GM10266 (cell line): ENCODE results near the gene GPD2.
"Not testable (repeated sequence)": the region's sequence is repeated elsewhere in the genome, so short reads cannot be mapped to it uniquely, and the experiment has no call there.

Experiments
- DNase-seq: peaks from one replicate; pipeline ENCODE4 v3.0.0; 2012; ENCODE audit errors: extremely low spot score
- TF ChIP-seq, protein P1 (sequence below): IDR thresholded peaks from 2 replicates; pipeline ENCODE4 v1.5.1; 2012; ENCODE audit warnings: mild to moderate bottlenecking, low read depth; ENCODE audit not compliant: control insufficient read depth, insufficient read depth; ENCODE audit errors: missing control alignments

GPD2 gene

DNA sequence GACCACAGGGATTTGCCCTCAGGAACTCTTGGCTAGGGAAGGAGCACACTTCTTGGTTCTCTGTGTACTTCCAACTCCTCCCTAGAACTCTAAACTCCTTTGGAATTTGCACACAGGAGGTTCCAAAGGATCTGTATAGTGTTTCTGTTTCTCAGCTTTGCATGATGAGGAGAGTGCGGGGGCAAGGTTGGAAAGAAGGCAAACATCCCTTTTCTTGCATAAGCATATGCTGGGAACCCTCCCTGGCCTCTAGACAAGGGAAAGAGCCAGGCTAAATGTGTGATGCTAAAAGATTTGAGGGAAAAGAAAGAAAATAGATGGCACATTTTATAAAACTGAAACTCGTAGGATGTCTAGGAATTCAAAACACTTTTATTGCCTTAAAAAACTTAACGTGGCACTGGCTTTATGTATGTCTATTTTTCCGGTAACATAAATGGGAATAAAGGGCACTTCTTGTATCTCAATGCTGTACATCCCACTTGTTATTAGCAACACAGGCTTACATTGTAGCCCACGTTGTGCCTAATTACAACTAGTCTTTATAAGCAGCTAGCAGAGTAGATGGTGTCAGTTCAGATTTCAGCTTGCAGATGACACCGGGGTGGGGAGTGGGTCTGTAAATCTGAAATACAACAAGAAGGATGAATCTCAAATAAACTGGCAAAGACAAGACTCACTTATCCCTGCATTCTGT lies 165.8 kb downstream of the GPD2 start:
- TF ChIP-seq, protein P1, sequence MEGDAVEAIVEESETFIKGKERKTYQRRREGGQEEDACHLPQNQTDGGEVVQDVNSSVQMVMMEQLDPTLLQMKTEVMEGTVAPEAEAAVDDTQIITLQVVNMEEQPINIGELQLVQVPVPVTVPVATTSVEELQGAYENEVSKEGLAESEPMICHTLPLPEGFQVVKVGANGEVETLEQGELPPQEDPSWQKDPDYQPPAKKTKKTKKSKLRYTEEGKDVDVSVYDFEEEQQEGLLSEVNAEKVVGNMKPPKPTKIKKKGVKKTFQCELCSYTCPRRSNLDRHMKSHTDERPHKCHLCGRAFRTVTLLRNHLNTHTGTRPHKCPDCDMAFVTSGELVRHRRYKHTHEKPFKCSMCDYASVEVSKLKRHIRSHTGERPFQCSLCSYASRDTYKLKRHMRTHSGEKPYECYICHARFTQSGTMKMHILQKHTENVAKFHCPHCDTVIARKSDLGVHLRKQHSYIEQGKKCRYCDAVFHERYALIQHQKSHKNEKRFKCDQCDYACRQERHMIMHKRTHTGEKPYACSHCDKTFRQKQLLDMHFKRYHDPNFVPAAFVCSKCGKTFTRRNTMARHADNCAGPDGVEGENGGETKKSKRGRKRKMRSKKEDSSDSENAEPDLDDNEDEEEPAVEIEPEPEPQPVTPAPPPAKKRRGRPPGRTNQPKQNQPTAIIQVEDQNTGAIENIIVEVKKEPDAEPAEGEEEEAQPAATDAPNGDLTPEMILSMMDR, result no peak
- no peak for DNase-seq

DNA sequence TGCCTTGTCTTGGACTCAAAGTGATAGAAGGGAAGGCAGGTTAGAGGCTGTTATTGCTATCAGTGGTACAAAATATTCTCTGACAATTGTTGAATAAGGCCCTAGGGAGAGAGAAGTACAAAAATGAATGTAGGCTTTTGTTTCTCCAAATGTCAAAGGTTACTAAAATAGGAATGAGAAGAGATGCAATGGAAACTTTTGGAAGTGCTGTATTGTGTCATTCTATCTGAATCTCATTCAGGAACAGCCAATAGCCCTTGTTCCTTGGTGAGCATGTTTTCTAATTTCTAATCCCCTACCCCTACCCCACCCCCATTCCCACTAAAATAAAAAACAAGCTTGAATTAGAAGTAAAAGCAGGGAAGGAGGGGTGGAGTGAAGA lies 166.4 kb downstream of the GPD2 start:
- DNase-seq, result no peak
- TF ChIP-seq, protein P1, result no peak

DNA sequence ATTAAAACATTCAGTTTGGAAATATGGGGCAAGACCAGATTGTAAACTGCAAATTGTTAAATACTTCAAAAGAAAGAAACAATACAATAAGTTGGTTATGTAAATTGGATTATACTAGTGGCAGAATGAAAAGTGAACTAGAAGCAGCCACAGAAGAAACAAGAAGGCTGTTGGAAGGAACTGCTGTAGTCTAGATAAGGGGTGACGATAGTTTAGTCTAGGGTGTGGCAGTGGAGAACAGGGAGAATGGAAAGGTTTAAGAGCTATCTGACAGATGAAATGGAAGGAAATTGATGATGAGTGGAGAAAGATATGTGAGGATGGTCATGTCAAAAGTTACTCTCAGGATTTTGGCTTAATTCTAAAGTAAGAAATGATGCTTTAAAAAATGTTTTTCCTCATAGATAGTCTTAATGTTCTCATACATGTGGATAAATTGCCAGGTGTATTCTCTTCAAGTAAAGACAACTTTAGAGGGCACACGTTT lies 179.7 kb downstream of the GPD2 start:
- no peak for DNase-seq
- TF ChIP-seq, protein P1, result no peak

DNA sequence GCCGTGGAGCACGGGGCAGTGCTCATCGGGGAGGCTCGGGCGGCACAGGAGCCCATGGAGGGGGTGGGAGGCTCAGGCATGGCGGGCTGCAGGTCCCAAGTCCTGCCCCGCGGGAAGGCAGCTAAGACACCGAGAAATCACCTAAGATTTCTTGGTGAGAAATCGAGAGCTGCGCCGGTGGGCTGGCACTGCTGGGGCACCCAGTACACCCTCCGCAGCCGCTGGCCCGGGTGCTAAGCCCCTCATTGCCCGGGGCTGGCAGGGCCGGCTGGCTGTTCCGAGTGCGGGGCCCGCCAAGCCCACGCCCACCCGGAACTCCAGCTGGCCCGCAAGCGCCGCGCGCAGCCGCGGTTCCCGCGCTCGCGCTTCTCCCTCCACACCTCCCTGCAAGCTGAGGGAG lies 181.9 kb downstream of the GPD2 start:
- not testable (repeated sequence) for DNase-seq

DNA sequence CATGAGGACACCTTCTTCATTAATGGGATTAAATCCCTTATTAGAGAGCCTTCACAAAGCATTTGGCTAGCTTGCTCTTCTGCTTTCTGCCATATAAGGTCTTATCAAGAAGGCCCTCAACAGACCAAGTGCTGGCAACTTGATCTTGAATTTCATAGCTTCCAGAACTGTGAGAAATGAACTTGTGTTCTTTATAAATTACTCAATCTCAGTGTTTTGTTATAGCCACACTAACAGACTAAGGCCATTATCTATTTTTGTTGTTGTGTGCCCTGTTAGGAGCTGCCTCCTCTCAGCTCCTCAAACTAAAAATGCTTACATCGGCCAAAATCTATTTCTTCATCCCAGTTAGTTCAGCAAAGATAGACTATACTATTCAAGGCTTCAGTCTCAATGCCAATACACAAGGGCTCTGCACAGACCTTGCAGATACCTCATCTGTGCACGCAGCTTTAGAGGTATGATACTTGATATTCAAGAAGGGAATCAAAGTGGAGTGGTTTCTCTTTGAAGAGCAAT lies 182.9 kb downstream of the GPD2 start:
- TF ChIP-seq, protein P1, result no peak
- no peak for DNase-seq

DNA sequence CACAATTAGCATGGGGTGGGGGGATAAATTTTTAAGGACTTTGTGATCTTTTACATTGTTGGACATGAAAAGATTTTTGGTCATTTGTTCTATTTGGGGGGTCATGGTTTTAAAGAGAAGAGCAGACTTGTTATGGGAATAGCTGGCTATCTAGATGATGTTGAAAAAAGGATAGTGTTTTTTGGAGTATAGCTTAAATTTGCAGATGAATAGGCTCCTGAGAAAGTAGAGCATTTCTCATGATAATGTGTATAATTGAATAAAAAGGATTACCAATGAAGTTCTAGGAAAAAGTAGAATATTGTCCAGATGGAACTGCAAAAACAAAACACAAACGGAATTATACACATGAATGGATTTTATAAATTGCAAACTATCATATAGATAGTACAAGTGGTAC lies 186.3 kb downstream of the GPD2 start:
- DNase-seq, result no peak
- TF ChIP-seq, protein P1, result no peak

DNA sequence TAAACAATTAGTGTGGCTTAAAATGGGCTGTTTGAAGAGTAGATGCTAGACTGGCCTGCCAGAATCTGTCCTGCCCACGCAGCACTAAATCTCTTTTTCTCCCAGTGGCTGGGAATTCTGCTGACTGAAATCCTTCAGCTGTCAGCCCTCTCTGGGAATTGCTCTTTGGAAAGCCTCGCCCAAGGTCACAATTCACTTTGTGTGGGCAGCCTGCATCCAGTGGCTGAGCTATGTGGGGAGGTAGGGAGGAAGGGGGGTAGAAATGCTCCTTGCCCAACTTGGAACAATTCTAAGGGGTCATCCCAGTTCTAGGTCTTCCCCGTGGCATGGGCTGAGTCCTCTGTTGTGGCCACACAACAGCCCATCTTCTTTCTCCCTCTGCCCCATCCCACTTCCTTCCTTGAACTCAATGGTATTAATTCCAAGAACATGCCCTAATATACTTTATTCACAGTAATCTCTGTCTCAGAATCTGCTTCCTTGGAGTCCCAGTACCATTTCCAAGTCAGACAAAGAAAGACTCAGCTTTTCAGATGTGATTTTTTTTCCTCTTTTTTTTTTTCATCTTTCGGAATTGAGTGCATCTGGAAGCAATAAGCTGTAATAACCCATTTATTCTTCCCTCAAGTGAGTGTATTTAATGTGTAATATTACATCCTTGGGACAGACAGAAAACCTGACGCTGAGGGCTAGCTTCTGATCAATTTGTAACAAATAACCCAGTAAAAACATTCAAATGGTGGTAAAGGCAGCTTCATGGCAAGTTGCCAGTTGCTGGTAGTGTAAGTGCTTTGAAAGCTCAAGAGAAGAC lies 189.4 kb downstream of the GPD2 start:
- no peak for DNase-seq
- TF ChIP-seq, protein P1, result no peak
